Inferior parietal cortex (tissue), 1 donor: ENCODE results near the gene AHDC1.

Source experiments
- DNase-seq: peaks from one replicate; pipeline ENCODE4 v3.0.0-alpha.2; 2016; ENCODE audit errors: extremely low spot score

Gene AHDC1

DNA sequence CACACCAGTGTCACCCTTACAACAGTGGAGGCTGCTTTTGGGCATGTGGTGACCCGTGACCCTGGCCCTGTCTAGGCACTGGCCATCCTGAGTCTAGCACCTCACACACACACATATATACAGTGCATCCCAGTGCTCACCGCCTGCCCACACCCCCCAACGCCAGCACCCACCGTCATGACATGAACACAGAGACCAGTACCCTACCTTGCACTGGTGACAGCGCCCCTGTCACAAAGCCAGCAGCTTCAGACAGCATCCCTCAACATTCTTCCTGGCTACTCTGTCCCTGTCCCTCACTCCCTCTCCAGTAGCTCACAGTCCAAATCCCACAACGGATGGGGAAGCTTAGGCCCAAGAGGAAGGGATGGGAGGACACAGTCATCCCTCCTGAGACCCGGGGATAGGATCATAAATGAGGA, 27.1 kb downstream of the AHDC1 start:
- no peak for DNase-seq

DNA sequence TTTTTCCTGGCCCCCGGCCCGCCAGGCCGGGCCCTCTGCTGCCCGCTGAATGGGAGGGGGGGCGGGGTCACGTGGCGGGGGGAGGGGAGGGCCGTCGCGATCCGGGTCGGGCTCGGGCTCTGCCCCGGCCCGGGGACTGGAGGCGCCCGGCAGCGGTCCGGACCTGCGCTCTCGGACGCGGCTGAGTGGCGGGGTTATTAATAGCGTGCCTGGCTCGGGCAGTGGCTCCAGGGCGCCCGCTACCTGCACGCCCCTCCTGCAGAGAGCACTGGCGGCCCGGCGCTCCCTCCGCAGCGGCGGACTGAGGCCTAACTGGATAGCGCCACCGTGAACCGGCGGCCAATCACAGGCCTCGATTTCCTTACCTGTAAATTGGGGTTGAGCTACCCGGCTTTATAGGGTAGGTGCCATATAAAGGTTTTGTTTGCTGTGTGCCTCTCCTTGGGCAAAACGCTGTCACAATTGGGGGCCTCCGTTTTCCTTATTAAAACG, 28.1 kb downstream of the AHDC1 start:
- DNase-seq: no peak

DNA sequence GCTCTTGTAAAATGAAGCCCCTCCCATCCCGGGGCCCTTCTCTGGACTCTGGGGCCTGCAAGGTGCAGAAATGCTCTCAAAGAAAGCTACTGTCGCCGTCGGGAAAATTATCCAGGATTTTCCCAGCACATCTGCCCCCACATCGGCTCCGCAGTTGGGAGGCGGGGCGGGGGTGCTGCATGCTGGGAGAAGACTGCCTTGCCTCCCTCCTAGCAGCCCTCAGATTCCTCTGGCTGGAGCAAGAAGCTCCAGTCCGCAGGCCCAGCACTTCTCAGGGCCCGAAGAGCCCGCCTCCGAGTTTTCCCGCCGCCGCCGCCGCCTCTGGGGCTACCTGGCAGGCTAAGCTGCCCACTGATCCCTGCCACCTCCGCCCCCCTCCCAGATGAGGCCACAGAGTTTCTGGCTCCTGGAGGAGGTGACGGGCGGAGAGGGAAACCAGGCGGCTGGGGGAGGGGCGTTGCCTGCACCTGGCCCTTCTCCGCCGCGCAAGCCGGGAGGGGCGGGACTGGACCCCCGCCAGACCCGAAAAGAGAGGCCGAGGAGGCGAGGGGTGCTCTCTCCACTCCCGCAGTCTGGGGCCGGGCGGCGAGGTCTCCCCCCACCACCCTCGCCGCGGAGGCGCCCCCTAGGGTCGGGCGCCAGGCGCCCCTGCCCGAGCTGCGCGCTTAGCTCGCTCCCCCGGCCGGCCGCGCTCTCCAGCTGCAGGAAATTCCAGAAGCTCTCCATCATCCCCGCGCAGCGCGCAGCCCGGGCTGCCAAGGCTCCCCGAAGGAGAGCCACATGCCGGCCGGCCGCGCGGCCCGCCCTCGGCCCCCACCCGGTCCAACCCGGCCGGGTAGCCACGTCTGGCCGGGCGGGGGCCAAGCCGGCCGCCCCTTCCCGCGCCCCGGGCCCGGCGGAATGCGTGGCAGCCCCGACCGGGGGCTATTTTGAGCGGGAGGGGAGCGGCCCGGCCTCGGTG, 28.8 kb downstream of the AHDC1 start:
- DNase-seq: no peak

DNA sequence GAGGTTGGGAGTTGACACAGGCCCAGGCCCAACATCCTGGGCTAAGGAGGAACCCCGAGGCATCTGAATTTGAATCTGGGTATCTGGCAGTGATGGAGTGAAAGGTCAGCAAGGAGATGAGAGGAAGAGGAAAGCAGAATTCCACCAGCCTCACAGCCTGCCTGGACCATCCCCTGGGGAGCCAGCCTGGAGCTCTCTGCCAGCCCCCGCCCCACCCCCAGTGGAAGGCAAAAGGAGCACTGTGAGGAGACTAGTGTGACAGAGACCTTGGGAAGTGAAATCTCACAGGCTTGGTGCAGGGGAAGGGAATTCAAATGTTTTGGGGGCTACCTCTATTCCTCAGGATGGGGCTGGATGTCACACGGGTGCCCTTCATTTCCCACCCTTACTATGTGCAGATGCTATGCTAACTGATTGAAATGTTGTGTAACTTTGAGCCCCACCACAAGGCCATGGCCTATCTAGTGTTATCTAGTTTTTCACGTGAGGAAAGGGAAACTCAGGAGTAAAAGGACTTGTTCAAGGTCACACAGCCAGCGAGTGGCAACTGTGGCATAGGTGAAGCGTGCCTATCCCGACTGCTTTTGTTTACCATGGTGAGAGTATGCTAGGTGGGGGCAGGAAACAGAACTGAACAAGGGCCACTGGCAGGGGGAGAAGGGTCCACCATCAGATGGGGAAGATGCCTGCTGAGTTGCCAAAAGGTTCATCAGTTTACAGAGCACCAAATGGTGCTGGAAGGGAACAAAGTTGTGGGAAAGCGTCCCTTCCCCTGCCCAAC, 29.8 kb downstream of the AHDC1 start:
- DNase-seq: no peak

DNA sequence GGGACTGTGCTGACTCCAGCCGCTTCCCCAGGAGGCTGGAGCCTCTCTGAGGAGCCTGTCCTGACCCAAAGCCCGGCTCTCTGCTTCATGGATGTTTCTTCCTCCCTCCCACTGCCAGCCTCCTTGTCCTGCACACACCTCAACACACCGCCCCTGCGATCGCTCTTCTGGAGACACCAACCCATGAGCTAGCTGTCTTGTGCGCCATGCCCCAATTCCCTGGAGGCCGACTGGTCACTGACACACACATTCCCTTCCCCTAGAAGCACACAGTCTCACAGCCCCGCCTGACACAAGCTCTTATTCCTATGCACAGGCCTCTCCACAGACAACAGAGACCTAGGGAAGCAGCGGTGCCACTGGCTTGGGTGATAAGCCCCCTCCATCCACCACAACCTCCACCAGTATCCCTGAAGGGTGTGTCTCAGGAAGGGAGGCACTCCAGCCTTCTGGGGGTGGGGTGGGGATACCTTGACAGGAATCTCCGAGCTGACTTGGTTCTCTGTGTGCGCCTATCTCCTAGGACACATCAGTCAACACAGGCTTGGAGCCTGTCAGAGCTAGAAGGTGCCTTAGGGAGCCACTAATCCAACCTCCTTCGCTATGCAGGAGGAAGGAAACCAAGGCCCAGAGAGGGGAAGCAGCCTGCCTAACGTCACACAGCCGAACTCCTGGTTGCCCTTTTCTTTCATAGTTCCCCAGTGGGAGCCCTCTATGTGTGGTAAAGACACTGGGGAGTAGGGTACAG, 31.1 kb downstream of the AHDC1 start:
- no peak for DNase-seq

DNA sequence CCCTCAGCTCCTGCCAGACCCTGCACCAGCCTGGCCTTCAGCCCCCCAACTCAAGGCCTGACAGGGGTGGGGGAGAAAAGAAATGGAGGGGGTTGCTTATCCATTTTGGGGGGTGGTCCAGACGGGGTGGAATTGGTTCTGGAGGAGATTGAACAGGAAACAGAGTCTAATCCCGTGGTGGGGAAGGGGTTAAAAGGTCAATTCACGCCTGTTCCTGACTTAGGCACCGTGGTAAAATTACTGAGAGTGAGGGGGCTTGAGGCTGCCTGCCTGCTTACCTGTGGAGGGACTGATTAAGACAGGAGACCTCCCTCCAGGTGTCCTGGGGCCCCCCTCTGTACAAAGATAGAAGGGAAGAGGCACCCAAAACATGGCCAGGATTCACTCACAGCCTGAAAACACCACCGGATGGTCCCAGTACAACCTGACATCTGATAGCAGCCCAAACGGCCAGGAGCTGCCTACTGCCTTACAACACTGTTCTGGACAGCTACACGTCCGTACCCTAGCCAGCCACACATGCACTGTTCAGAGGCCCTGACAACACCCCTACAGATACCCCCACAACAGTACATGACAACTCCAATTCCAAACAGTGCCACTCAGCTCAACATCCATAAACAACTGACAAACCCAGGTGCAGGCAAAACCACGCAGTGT, 31.8 kb downstream of the AHDC1 start:
- DNase-seq: no peak

DNA sequence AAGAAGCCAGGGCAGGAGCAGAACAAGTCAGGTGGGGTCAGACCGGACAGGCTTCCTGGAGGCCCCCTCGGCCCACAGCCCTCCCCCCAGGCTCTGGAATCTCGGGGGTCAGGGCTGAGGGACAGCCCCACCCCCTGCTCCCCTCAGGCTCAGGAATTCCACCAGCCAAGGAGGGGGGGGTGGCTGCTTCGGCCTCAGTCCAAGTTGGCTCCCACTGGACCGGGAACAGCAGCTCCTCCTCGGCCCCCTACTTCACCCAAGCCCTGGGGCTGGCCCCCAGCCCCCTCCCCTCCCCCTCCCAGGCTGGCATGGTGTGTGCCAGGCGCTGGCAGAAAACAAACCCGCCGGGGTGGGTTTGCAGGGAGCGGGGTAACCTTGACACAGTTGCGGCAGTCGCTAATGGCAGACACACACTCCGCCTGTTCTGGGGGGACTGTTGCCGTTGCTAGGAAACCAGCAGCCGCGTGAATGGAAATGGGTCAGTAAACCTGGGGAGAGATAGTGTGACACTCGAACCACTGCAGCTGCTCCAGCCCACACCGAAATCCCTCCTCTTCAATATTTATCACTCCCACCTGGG, 32.4 kb downstream of the AHDC1 start:
- no peak for DNase-seq

DNA sequence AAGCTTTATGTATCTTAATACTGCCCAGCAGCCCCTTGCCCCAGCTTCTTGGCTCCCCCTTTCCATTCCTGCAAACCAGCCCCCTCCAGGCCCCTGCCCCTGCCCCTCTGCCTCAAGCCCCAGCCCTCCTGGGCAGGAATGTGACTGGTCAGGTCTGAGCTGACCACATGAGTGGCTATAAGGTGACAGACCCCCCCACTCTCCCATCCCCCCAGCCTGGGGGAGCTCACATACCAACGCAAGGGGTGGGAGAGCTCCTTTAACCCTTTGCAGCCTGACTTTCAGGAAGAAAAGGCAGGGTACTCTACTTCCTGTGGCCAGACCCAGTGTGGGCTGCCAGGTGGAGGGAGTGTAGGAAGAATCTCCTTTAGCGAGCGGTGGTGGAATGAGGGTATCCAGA, 33.2 kb downstream of the AHDC1 start:
- no peak for DNase-seq

DNA sequence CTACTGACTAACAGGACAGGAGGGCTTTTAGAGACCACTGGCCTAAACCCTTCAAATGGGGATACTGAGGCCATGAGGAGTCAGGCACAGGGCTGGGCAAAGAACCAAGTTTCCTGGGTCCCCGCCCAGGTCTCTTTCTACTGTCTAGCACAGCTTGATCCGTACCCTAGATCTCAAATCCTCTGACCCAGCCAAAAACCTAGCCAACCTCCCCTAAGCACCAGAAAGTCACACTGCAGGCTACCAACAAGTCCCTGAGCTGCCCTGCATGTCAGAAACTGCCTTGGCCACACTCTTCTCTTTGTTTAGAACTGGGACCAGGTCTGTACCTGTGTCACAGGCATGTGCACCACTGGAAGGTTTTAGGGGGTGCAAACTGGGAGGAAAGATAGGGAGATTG, 33.6 kb downstream of the AHDC1 start:
- DNase-seq: no peak

DNA sequence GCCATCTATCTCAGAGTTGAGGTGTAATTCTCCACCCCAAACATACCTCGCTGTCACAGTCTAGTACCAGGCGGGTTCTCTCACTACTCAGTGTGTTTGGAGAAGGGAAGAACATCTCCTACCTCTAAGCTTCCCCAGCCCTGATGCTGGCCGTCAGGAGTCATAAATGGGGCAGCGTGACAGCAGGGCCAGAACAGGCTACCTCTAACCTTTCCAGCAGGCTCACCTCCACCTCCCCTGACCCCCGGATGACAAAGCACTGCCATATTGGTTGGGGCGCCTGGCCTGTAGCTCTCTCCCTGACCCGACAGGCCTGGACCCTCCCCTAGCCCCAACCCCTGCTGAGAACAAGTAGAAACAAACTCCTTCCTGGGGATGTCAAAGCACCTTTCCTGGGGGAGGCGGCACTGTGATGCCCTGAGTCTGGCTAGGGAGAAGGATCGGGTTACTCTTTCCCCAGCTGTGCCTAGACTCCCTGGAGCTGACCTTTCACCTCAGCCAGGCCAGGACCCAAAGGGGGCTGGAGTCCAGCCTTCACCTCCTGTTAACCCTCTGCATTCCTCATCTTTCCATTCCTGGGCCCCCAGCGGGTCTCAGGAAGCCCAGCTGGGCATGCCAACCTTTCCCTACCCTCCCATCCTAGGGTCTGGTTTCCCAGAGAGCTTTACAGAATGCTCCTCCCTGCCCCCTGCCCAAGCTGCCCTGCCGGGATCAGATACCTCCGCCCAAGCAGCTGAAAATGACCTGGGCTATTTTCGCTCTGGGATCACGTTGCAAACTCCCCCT, 34.2 kb downstream of the AHDC1 start:
- DNase-seq: no peak

DNA sequence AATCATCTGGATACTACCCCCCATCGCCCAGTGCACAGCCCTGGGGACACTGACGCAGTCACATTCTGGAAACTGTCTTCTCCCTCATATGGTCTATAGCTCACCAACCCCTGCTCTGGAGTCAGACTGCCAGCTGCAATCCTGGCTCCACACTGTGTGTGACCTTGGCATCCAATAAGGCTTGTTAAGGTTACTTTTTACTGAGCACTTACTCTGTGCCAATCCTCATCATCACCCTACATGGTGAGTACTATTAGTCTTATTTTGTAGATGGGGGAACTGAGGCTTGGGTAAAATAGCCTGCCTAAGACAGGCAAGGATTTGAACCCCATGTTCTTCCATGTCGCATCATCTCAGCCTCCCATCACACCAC, 34.9 kb downstream of the AHDC1 start:
- no peak for DNase-seq

DNA sequence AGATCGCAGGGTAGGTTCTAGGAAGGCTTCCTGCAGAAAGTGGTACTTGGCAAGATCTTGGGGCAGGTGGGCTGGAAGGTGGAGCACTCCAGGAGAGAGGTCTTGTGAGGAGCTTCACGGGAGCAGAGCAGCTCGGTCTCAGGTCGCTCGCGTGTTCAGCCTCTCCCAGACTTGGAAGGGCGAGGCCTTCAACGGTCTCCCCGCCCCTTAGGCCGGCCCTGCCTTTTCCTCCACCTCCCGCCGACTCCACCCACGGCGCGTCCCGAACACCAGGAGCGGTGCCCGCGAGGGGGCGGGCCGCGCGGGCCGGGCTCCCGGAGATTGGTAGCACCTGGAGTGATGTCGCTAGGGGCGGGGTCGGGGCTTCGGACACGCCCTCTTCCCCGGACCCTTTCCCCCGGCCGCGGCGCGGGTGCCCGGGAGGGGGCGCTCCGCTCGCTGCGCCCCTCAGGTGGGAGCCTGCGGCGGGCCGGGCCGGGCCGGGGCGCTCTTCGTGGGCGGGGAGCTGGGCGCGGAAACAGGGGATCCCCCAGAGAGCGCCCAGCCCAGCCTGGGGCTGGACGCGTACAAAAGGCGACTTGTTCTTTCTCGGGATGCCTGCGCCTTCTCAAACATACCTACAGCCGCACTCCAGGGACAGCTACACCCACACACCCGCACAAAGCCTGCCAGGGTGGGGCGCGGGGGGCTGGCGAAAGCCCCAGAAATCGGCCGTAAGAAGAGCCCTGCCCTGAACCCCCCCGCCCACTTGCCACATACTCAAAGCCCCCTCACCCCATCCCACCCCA, 35.5 kb downstream of the AHDC1 start:
- peak; percentile 75 for DNase-seq

DNA sequence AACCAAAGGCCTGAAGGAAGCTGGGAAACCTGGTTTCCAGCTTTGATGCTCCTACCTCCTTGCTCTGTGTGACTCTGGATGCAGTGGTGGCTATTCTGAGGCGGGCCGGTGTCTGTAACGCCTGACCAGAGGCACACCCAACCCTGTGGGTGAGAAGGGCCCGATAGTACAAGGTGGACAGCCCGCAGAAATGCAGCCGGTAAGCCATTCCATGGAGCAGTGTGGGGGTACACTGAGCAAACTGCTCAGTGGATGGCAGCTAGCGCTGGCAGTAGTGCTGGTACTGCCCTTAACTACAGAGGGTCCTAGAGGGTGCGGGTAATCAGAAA, 36.0 kb downstream of the AHDC1 start:
- DNase-seq: no peak

DNA sequence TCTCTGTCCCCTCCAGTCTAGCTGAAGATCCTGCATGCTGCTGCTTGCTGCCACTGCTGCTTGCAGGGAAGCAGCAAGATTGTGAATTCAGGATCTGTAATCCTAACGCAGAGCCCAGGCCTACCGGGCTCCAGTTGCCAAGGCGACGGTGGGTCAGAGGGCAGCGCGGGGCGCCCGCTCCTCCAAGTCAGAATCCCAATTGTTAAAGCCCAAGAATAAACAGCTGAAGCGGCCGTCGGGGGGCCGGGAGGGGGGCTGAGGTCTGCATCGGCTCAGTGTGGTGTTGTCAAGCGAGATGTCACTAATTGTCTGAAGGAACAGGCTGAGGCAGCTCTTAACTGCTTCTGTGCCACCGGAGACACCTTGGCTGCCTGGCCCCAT, 36.8 kb downstream of the AHDC1 start:
- no peak for DNase-seq

DNA sequence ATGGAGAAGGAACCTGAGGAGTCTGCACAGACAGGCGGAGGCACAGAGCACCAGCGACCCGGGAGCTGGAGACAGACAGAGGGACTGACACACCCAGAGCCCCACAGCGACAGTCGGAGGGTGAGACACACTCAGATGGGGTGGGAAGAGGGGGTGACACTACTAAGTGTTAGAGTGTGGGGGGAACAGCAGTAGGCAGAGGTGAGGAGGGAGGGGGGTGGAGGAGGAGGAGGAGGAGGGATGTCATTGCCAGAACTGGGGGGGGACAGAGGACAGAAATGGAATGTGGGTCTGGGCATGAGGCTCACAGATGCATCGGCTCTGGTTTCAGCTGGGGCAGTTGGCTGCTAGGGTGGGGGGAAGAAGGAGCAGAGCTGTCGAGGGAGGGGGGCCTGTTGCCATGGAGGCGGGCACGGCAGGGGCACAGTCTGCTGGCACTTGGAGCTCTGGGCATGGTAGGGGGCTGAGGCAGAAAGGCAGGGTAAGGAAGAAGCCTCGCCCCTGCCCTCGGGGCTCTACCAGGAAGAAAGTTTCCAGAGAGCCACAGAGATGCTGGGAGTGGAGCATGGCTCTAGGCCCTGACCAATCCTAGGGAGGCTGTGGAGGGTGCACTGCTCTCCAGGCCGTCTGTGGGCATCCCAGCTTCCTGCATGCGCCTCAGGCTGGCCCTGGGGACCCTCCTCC, 37.3 kb downstream of the AHDC1 start:
- no peak for DNase-seq

DNA sequence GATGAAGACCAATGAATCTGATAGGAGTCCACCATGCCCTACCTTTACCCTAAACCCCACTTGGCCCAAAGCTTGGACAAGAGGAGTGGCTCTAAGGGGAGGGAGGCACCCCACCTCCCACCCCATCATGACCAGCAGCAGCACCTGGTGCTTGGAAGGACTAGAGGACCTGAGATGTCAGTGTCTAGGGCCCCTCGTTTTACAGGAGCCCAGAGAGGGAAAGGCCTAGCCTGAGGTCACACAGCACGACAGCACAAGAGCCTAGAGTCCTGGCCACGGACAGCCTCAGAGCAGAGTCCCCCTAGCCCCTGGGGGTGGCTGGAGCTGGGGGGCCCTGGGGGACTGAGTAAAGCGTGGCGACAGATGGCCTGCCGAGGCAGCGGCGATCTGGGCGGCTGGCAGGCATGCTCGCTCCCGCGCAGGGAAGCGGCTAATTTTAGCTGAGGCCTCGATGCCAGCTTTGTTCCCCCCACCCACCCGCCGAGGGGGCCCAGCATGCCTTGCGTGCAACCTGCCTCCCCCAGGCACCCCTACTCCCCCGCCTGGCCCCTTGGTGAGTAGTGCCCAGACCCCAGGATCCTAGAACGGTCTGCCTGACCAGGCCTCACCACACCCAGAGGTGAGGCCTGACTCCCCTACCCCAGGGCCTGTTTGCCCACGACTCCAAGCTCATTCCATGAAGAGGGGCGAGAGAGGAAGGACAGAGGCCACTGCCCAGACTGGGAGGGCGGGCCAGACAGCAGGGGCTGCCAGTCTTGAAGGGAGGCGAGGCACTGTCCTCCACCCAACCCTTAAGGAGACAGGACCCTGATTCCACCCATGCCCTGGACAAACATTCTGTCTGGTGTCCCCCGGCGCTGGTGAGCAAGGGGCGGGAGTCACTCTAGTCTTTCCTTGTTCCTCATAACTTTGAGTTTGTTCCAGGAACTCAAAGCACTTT, 39.0 kb downstream of the AHDC1 start:
- no peak for DNase-seq

DNA sequence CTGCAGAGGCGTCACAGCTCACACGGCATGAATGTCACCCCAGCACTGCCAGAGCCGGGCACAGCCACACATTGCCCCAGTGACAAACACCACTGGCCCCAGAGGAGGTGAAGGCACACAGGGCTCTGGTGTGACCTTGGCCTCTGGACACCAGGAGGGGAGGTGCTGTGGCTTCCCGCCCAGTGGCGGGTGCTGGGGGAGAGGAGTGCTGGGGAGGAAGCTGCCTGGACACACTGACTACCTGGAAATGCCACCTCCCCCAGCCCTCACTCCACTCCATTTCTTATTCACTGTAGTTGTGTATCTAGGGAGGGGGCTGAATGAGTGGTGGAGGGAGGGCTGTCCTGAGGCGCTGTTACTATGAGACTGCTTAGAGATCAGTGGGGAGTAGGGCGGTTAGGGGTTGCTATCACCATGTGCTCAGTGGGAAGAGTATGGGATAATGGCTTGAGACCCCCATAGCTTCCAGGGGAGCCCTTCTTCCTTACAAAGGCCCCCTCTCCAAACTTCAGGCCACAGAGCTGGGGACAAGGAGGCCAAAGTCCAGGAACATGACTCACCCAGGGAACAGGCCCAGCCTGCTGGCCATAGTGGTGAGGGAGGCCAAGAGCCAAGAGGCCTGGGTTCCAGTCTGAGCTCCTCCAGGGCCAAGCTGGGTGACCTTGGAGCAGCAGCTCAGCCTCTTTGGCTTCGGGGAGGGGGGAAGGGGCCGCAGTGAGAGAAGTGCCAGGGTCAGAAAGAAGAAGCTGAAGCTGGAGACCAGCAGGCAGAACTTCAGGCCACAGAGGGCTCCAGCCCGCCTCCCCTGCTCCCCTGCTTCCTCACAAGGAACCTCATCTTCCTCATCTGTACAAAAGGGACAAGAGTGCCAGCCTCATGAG, 40.1 kb downstream of the AHDC1 start:
- DNase-seq: no peak
